ENCODE measurements around the gene ADCK1.

DNA sequence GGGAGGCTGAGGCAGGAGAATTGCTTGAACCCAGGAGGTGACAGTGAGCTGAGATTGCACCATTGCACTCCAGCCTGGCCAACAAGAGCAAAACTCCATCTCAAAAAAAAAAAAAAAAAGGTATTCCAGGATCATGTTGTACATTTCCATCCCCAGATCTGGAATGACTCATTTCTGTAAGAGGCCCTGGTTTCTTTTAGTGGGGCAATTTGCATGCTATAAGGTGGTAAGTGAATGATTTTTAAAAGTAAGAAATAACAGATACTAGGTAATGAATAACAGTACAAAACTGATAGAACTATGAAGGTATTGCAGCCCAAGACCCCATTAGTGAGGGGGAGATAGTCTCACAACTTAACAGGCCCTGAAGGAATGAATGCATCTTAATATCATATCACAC lies 17.7 kb upstream of the ADCK1 start:
- TF ChIP-seq, protein P1, sequence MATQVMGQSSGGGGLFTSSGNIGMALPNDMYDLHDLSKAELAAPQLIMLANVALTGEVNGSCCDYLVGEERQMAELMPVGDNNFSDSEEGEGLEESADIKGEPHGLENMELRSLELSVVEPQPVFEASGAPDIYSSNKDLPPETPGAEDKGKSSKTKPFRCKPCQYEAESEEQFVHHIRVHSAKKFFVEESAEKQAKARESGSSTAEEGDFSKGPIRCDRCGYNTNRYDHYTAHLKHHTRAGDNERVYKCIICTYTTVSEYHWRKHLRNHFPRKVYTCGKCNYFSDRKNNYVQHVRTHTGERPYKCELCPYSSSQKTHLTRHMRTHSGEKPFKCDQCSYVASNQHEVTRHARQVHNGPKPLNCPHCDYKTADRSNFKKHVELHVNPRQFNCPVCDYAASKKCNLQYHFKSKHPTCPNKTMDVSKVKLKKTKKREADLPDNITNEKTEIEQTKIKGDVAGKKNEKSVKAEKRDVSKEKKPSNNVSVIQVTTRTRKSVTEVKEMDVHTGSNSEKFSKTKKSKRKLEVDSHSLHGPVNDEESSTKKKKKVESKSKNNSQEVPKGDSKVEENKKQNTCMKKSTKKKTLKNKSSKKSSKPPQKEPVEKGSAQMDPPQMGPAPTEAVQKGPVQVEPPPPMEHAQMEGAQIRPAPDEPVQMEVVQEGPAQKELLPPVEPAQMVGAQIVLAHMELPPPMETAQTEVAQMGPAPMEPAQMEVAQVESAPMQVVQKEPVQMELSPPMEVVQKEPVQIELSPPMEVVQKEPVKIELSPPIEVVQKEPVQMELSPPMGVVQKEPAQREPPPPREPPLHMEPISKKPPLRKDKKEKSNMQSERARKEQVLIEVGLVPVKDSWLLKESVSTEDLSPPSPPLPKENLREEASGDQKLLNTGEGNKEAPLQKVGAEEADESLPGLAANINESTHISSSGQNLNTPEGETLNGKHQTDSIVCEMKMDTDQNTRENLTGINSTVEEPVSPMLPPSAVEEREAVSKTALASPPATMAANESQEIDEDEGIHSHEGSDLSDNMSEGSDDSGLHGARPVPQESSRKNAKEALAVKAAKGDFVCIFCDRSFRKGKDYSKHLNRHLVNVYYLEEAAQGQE (IDR thresholded peaks at IDR 0.05; ENCODE audit: borderline replicate concordance), result no peak
- no peak for TF ChIP-seq SMC3 (conservative IDR thresholded peaks at IDR 0.05; ENCODE audit: poor library complexity)
- TF ChIP-seq, protein P2, sequence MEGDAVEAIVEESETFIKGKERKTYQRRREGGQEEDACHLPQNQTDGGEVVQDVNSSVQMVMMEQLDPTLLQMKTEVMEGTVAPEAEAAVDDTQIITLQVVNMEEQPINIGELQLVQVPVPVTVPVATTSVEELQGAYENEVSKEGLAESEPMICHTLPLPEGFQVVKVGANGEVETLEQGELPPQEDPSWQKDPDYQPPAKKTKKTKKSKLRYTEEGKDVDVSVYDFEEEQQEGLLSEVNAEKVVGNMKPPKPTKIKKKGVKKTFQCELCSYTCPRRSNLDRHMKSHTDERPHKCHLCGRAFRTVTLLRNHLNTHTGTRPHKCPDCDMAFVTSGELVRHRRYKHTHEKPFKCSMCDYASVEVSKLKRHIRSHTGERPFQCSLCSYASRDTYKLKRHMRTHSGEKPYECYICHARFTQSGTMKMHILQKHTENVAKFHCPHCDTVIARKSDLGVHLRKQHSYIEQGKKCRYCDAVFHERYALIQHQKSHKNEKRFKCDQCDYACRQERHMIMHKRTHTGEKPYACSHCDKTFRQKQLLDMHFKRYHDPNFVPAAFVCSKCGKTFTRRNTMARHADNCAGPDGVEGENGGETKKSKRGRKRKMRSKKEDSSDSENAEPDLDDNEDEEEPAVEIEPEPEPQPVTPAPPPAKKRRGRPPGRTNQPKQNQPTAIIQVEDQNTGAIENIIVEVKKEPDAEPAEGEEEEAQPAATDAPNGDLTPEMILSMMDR (IDR thresholded peaks at IDR 0.05; ENCODE audit: poor library complexity, severe bottlenecking), result no peak

Data from neural cell (in vitro differentiated cells).